Vagina (tissue), 2 donors: ENCODE measurements around the gene ADAMTS2. TPM values are rescaled to one million over a fixed set of nuclear protein-coding genes. Genes with fewer than 3 reads are reported as not detected.

Experiments
- DNase-seq, 2 donors: peaks; one replicate each; pipeline ENCODE4 v3.0.0-alpha.2; 2017; ENCODE audit errors: extremely low spot score in 2 of 2
- H3K27ac ChIP-seq: fragments of 200-600 bp; sonication (generic); one replicate; pipeline ENCODE4 v1.5.1; 2019
- H3K27me3 ChIP-seq: fragments of 200-600 bp; sonication (generic); one replicate; pipeline ENCODE4 v1.5.1; 2019
- H3K36me3 ChIP-seq, 2 donors: fragments of 200-600 bp; sonication (generic); one replicate each; pipeline ENCODE4 v1.5.1; 2017 to 2019
- H3K4me1 ChIP-seq: fragments of 200-600 bp; sonication (generic); one replicate; pipeline ENCODE4 v1.5.1; 2019
- H3K4me3 ChIP-seq, 2 donors: fragments of 200-600 bp; sonication (generic); 1 replicate in 1 of 2; 2 replicates in 1 of 2; pipeline ENCODE4 v1.5.1; 2016 to 2019
- H3K9me3 ChIP-seq: fragments of 200-600 bp; sonication (generic); one replicate; pipeline ENCODE4 v1.5.1; 2019
- CTCF ChIP-seq, 3 experiments: fragments of 450-650 bp in 2 of 3; fragments of 200-600 bp in 1 of 3; sonication (generic) in 1 of 3; IDR thresholded peaks; one replicate each; pipeline ENCODE4 v1.5.1; 2017 to 2019; ENCODE audit warnings: antibody characterized with exemption in 3 of 3, mild to moderate bottlenecking in 2 of 3, moderate library complexity in 2 of 3
- POLR2A ChIP-seq, 2 donors: fragments of 450-650 bp; IDR thresholded peaks; one replicate each; pipeline ENCODE4 v1.6.1; 2017; ENCODE audit warnings: antibody characterized with exemption in 2 of 2, mild to moderate bottlenecking in 2 of 2, moderate library complexity in 2 of 2
- POLR2AphosphoS5 ChIP-seq, 2 donors: sonication (generic); formaldehyde crosslinking; IDR thresholded peaks; one replicate each; pipeline ENCODE4 v1.9.0; 2017; ENCODE audit warnings: antibody characterized with exemption in 2 of 2, mild to moderate bottlenecking in 2 of 2, low read depth in 1 of 2; ENCODE audit not compliant: insufficient read depth in 1 of 2
- intact Hi-C: fragments of 100-400 bp; cut with DNase I; formaldehyde crosslinking; loops from one replicate; pipeline ENCODE4 v1.15.1; 2023
- total RNA-seq: library from RNA; depleted of rRNA; stranded (reverse); fragments of >200 nt; gene quantifications from one replicate; pipeline ENCODE4 v1.2.3, GENCODE V29; 2016

ADAMTS2 gene
- total RNA-seq, 1 donor from 2014 or later, result 17.4 TPM

GRCh38 chr5:179163236-179164155, 181.8 kb downstream of the ADAMTS2 start:
- Histone ChIP-seq H3K27me3 (no peaks in the 10 kb centered on the region), H3K9me3 (no peaks in the 10 kb centered on the region), H3K27ac (no peak overlapping the region), H3K4me1 (peaks cover 13% of the 10 kb centered on the region), H3K4me3 (no peak overlapping the region), H3K36me3 (no peaks in the 10 kb centered on the region)
- intact Hi-C loops, result no loop called here
- TF ChIP-seq POLR2A (IDR thresholded peaks at IDR 0.05) (no peak), CTCF (IDR thresholded peaks at IDR 0.05) (no peak), POLR2AphosphoS5 (IDR thresholded peaks at IDR 0.05; ENCODE audit: insufficient read depth in 1 of 2, low read depth in 1 of 2) (no peak)
- no peak for DNase-seq

GRCh38 chr5:179162351-179163235, 182.7 kb downstream of the ADAMTS2 start:
- no peaks in the 10 kb centered on the region for H3K9me3 ChIP-seq
- TF ChIP-seq POLR2AphosphoS5 (IDR thresholded peaks at IDR 0.05; ENCODE audit: insufficient read depth in 1 of 2, low read depth in 1 of 2) (no peak), CTCF (IDR thresholded peaks at IDR 0.05) (no peak), POLR2A (IDR thresholded peaks at IDR 0.05) (no peak)
- H3K4me3 ChIP-seq, result no peak overlapping the region
- H3K27ac ChIP-seq, result no peak overlapping the region
- no peak for DNase-seq
- H3K4me1 ChIP-seq, result peaks cover 9% of the 10 kb centered on the region
- intact Hi-C loops, result no loop called here
- H3K27me3 ChIP-seq, result no peaks in the 10 kb centered on the region
- H3K36me3 ChIP-seq, result no peaks in the 10 kb centered on the region

- H3K36me3 ChIP-seq, result no peaks in the 10 kb centered on the region
- intact Hi-C loops, result no loop called here
- H3K9me3 ChIP-seq, result no peaks in the 10 kb centered on the region
- no peak for DNase-seq
- H3K27me3 ChIP-seq, result no peaks in the 10 kb centered on the region
- TF ChIP-seq CTCF (IDR thresholded peaks at IDR 0.05) (no peak), POLR2A (IDR thresholded peaks at IDR 0.05) (no peak), POLR2AphosphoS5 (IDR thresholded peaks at IDR 0.05; ENCODE audit: insufficient read depth in 1 of 2, low read depth in 1 of 2) (no peak)
- no peak overlapping the region for H3K4me3 ChIP-seq
- H3K4me1 ChIP-seq, result peaks cover 4% of the 10 kb centered on the region
- H3K27ac ChIP-seq, result no peak overlapping the region
These were observed 183.4 kb downstream of the ADAMTS2 start for GRCh38 chr5:179161901-179162300.

- H3K27me3 ChIP-seq, result no peaks in the 10 kb centered on the region
- no peak overlapping the region for H3K27ac ChIP-seq
- no peak for DNase-seq
- TF ChIP-seq CTCF (IDR thresholded peaks at IDR 0.05) (no peak), POLR2AphosphoS5 (IDR thresholded peaks at IDR 0.05; ENCODE audit: insufficient read depth in 1 of 2, low read depth in 1 of 2) (no peak), POLR2A (IDR thresholded peaks at IDR 0.05) (no peak)
- no peaks in the 10 kb centered on the region for H3K36me3 ChIP-seq
- no peak overlapping the region for H3K4me3 ChIP-seq
- no peaks in the 10 kb centered on the region for H3K9me3 ChIP-seq
- intact Hi-C loops, result no loop called here
- no peaks in the 10 kb centered on the region for H3K4me1 ChIP-seq
These were observed 184.7 kb downstream of the ADAMTS2 start for GRCh38 chr5:179160584-179160983.
